Measurements from ENCODE around the gene CRELD2. TPM values are rescaled to one million over a fixed set of nuclear protein-coding genes. Genes with fewer than 3 reads are reported as not detected.

Gene CRELD2
- total and polyA plus RNA-seq, 2 of the 4 experiments (the other 2 are of a cell fraction): 36.2 to 70.7 TPM

DNA sequence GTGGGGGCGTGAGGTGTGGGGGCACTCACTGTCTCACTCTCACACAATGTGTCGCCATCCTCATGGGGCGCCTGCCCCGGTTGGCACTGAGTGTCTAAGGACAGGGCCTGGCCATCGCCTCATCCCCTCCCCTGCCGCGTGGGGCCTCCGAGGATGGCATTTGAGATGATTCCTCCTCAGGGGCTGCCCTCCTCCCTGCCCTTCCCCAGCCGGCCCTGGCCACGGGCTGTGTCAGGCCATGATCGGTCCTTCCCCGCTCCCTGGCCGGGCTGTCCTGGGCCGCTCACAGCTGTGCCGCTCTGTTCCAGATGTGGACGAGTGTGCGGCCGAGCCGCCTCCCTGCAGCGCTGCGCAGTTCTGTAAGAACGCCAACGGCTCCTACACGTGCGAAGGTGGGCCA is 4.5 kb downstream of the CRELD2 start:
- intact Hi-C loops (cut with micrococcal nuclease) (no loop called here), dilution Hi-C loops (cut with HindIII; ENCODE audit: low sequenced_read_pairs, unreplicated experiment) (no loop called here), in situ Hi-C loops (cut with MboI; ENCODE audit: low sequenced_read_pairs) (loop anchor here (25.0 kb wide), 1 partner anchor 111 kb away; no protein-coding TSS in a partner anchor)
- no TSS peak for BruUV-seq (replicated peaks)
- Histone ChIP-seq H2AK5ac (ENCODE audit: low read depth, low read length) (peak overlapping the region; percentile 26; the same call in 1 of the 2 replicates), H3K56ac (ENCODE audit: extremely low read depth, insufficient read depth, low read length) (no peak overlapping the region), H3K9ac (ENCODE audit: low read depth, low read length) (peak overlapping the region; percentile 43), H2AFZ (replicated peaks; ENCODE audit: low read length, poor library complexity) (peak overlapping the region; percentile 57), H3K18ac (ENCODE audit: low read depth, low read length) (peak overlapping the region; percentile 61), H2BK15ac (ENCODE audit: low read depth, low read length) (no peak overlapping the region), H3K4ac (ENCODE audit: low read depth, low read length) (peak overlapping the region; percentile 54), H4K8ac (ENCODE audit: low read depth in 2 of 2, low read length in 2 of 2) (peak overlapping the region; percentile 30 to 81; a peak in 3 of 4 replicates), H3K4me3 (ENCODE audit: insufficient read depth, low read depth, low read length) (no peak overlapping the region), H3K4me2 (ENCODE audit: low read depth, low read length) (peak overlapping the region; percentile 59), H3K9me3 (ENCODE audit: control insufficient read depth, insufficient read depth, low read length) (no peaks in the 10 kb centered on the region), H3K36me3 (ENCODE audit: control insufficient read depth, insufficient read depth, low read length) (peaks cover 27% of the 10 kb centered on the region), H4K5ac (ENCODE audit: low read depth, low read length) (peak overlapping the region; percentile 89), H2AK9ac (replicated peaks; ENCODE audit: low read depth, low read length, poor library complexity) (peak overlapping the region; percentile 63), H4K20me1 (ENCODE audit: insufficient read depth, low read length) (no peaks in the 10 kb centered on the region; the same call in 1 of the 2 replicates), H3K9me1 (ENCODE audit: insufficient read depth, low read length) (peaks cover 4% of the 10 kb centered on the region; the same call in 1 of the 2 replicates), H3K4me1 (ENCODE audit: control insufficient read depth, insufficient read depth, low read length) (peaks cover 16% of the 10 kb centered on the region), H2BK20ac (ENCODE audit: low read depth, low read length) (no peak overlapping the region), H3K27ac (ENCODE audit: insufficient read depth, low read length) (peak overlapping the region; percentile 84), H3K79me1 (ENCODE audit: low read depth in 1 of 2, low read length in 2 of 2) (peaks cover 17 to 24% of the 10 kb centered on the region in 2 experiments), H3K14ac (replicated peaks; ENCODE audit: low read depth, low read length) (no peak overlapping the region), H2BK120ac (ENCODE audit: low read depth, low read length) (0 out of 2 replicates have a peak overlapping the region, but pooled peaks have one; percentile 19), H3K23ac (ENCODE audit: low read depth, low read length) (no peak overlapping the region), H2BK5ac (ENCODE audit: low read depth, low read length, poor library complexity, severe bottlenecking) (peak overlapping the region; percentile 67), H4K91ac (ENCODE audit: insufficient read depth, low read depth, low read length) (peak overlapping the region; percentile 55; the same call in 1 of the 2 replicates), H3K27me3 (ENCODE audit: control insufficient read depth, insufficient read depth, low read length) (no peaks in the 10 kb centered on the region)
- no peak for DNase-seq
- ChIA-PET POLR2A (ENCODE audit: unreplicated experiment) (no interaction called here), CTCF (interaction anchor here (0.5 kb wide), 1 partner anchor 102 kb away, joined by 3 read pairs; no protein-coding TSS in a partner anchor)
- 98% methylated on average over 12 of the region's 25 CpGs; no CpG with 5 or more reads in 1 of the 2 experiments for WGBS, 2 experiments (ENCODE audit: extremely low coverage in 2 of 2, insufficient read length in 1 of 2)
- TF ChIP-seq, protein P1, sequence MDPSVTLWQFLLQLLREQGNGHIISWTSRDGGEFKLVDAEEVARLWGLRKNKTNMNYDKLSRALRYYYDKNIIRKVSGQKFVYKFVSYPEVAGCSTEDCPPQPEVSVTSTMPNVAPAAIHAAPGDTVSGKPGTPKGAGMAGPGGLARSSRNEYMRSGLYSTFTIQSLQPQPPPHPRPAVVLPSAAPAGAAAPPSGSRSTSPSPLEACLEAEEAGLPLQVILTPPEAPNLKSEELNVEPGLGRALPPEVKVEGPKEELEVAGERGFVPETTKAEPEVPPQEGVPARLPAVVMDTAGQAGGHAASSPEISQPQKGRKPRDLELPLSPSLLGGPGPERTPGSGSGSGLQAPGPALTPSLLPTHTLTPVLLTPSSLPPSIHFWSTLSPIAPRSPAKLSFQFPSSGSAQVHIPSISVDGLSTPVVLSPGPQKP (IDR thresholded peaks at IDR 0.05; ENCODE audit: borderline replicate concordance, low read depth, low read length): no peak
- TF ChIP-seq CHD1 (IDR thresholded peaks at IDR 0.05; ENCODE audit: low read depth, low read length) (no peak), FOS (IDR thresholded peaks at IDR 0.05; ENCODE audit: low read depth, low read length) (no peak), MAZ (IDR thresholded peaks at IDR 0.05; ENCODE audit: borderline replicate concordance, low read depth, low read length) (no peak), SMC3 (IDR thresholded peaks at IDR 0.05; ENCODE audit: low read depth, low read length) (no peak), RFX5 (IDR thresholded peaks at IDR 0.05; ENCODE audit: low read depth, low read length) (no peak), CEBPB (IDR thresholded peaks at IDR 0.05; ENCODE audit: low read depth, low read length) (no peak), RCOR1 (IDR thresholded peaks at IDR 0.05; ENCODE audit: insufficient replicate concordance, low read length) (no peak), MAFK (IDR thresholded peaks at IDR 0.05; ENCODE audit: low read depth, low read length) (no peak), RAD21 (IDR thresholded peaks at IDR 0.05; ENCODE audit: low read length) (no peak), BHLHE40 (IDR thresholded peaks at IDR 0.05; ENCODE audit: low read depth, low read length) (no peak), NFE2L2 (IDR thresholded peaks at IDR 0.05; ENCODE audit: low read depth, low read length) (no peak), MXI1 (IDR thresholded peaks at IDR 0.05; ENCODE audit: borderline replicate concordance, low read depth, low read length) (no peak), POLR2A (IDR thresholded peaks at IDR 0.05; ENCODE audit: low read depth, low read length) (no peak)
- TF ChIP-seq, protein P2, sequence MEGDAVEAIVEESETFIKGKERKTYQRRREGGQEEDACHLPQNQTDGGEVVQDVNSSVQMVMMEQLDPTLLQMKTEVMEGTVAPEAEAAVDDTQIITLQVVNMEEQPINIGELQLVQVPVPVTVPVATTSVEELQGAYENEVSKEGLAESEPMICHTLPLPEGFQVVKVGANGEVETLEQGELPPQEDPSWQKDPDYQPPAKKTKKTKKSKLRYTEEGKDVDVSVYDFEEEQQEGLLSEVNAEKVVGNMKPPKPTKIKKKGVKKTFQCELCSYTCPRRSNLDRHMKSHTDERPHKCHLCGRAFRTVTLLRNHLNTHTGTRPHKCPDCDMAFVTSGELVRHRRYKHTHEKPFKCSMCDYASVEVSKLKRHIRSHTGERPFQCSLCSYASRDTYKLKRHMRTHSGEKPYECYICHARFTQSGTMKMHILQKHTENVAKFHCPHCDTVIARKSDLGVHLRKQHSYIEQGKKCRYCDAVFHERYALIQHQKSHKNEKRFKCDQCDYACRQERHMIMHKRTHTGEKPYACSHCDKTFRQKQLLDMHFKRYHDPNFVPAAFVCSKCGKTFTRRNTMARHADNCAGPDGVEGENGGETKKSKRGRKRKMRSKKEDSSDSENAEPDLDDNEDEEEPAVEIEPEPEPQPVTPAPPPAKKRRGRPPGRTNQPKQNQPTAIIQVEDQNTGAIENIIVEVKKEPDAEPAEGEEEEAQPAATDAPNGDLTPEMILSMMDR (conservative IDR thresholded peaks at IDR 0.05; ENCODE audit: low read depth, low read length): no peak
- TF ChIP-seq, protein P3, sequence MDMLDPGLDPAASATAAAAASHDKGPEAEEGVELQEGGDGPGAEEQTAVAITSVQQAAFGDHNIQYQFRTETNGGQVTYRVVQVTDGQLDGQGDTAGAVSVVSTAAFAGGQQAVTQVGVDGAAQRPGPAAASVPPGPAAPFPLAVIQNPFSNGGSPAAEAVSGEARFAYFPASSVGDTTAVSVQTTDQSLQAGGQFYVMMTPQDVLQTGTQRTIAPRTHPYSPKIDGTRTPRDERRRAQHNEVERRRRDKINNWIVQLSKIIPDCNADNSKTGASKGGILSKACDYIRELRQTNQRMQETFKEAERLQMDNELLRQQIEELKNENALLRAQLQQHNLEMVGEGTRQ (IDR thresholded peaks at IDR 0.05; ENCODE audit: low read depth, low read length): no peak
- no peak for ATAC-seq (ENCODE audit: low read depth)

Data from IMR-90 (cell line).